Activated CD8-positive, alpha-beta T cell treated with anti-CD3 and anti-CD28 coated beads for 36 hours (primary cell): ENCODE results near the gene FAT1. TPM values are rescaled to one million over a fixed set of nuclear protein-coding genes. Genes with fewer than 3 reads are reported as not detected.

Experiments used
- ATAC-seq: fragments of 200-7000 bp; cut with Tn5 transposase; one replicate; pipeline ENCODE4 v1.10.0; 2021; ENCODE audit warnings: mild to moderate bottlenecking, moderate library complexity
- CTCF ChIA-PET: fragments of 350-600 bp; sonication (Branson Sonifier 250); formaldehyde crosslinking; loops from one replicate; lab custom pipeline; 2021; ENCODE audit warnings: antibody characterized with exemption; lab: Charles Lee
- POLR2A ChIA-PET: fragments of 350-600 bp; sonication (Branson Sonifier 250); formaldehyde crosslinking; loops from one replicate; lab custom pipeline; 2021; ENCODE audit warnings: antibody characterized with exemption; lab: Charles Lee
- DNase-seq: peaks from one replicate; pipeline ENCODE4 v3.0.0-alpha.2; 2020
- H3K27ac Mint-ChIP-seq: one replicate; pipeline ENCODE4 v1.8.0; 2021; ENCODE audit warnings: mild to moderate bottlenecking, mixed read lengths
- H3K27me3 Mint-ChIP-seq: one replicate; pipeline ENCODE4 v1.8.0; 2021; ENCODE audit warnings: mixed read lengths
- H3K36me3 Mint-ChIP-seq: one replicate; pipeline ENCODE4 v1.8.0; 2021; ENCODE audit warnings: low read depth, mixed read lengths
- H3K4me1 Mint-ChIP-seq: one replicate; pipeline ENCODE4 v1.8.0; 2021; ENCODE audit warnings: low read depth, mixed read lengths
- H3K4me3 Mint-ChIP-seq: one replicate; pipeline ENCODE4 v1.8.0; 2021; ENCODE audit warnings: mild to moderate bottlenecking, moderate library complexity, mixed read lengths
- H3K9me3 Mint-ChIP-seq: one replicate; pipeline ENCODE4 v1.8.0; 2021; ENCODE audit warnings: mixed read lengths
- CTCF ChIP-seq: fragments of 200-600 bp; IDR thresholded peaks from one replicate; pipeline ENCODE4 v1.8.0; 2022; ENCODE audit warnings: antibody characterized with exemption, mild to moderate bottlenecking
- intact Hi-C: fragments of 100-400 bp; cut with micrococcal nuclease; formaldehyde crosslinking; loops from one replicate; pipeline ENCODE4 v1.10.0; 2022
- total RNA-seq, 2 experiments: library from RNA; stranded (reverse); gene quantifications; one replicate each; pipeline ENCODE4 v1.2.3, GENCODE V29; 2021

The FAT1 gene
- total RNA-seq, 2 experiments from 2014 or later = not detected

- no peaks in the 10 kb centered on the region for H3K9me3 Mint-ChIP-seq
- H3K27me3 Mint-ChIP-seq = peaks cover 24% of the 10 kb centered on the region
- H3K36me3 Mint-ChIP-seq = no peaks in the 10 kb centered on the region
- H3K4me3 Mint-ChIP-seq = no peak overlapping the region
- ChIA-PET CTCF (interaction anchor here (0.9 kb wide), 1 partner anchor 34 kb away, joined by 3 read pairs; no protein-coding TSS in a partner anchor), POLR2A (no interaction called here)
- DNase-seq = no peak
- intact Hi-C loops = no loop called here
- ATAC-seq = no peak
- no peaks in the 10 kb centered on the region for H3K4me1 Mint-ChIP-seq
- no peak for TF ChIP-seq CTCF
- no peak overlapping the region for H3K27ac Mint-ChIP-seq
These were observed 169.9 kb downstream of the FAT1 start for GRCh38 chr4:186553717-186554116.

DNA sequence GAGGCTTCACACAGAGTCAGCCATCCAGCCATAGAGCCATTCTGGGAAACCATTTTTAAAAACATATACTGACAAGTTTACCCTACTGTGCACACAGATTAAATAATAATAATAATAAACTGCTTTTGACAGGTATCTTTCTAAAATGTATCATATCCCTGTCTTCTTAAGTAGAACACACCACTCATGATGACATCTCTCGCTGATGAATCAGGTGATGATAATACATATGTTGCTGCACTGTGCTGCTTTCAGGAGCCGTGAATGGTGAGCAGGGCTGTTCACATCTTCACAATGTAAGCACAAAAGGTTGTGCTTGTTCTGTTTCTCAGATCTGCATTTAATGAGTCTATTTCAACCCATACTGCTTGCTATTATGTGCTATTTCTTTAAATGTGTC lies 171.8 kb downstream of the FAT1 start:
- Mint-ChIP-seq H3K27me3 (peaks cover 24% of the 10 kb centered on the region), H3K27ac (no peak overlapping the region), H3K9me3 (peaks cover 3% of the 10 kb centered on the region), H3K4me1 (no peaks in the 10 kb centered on the region), H3K36me3 (no peaks in the 10 kb centered on the region), H3K4me3 (no peak overlapping the region)
- CTCF ChIA-PET = no interaction called here
- TF ChIP-seq CTCF = no peak
- ATAC-seq = no peak
- intact Hi-C loops = no loop called here
- POLR2A ChIA-PET = no interaction called here
- no peak for DNase-seq

- no peak for TF ChIP-seq CTCF
- Mint-ChIP-seq H3K4me3 (no peak overlapping the region), H3K27ac (no peak overlapping the region), H3K4me1 (no peaks in the 10 kb centered on the region), H3K9me3 (peaks cover 5% of the 10 kb centered on the region), H3K27me3 (no peaks in the 10 kb centered on the region), H3K36me3 (no peaks in the 10 kb centered on the region)
- no peak for ATAC-seq
- POLR2A ChIA-PET = no interaction called here
- no peak for DNase-seq
- intact Hi-C loops = no loop called here
- CTCF ChIA-PET = interaction anchor here (1.5 kb wide), 1 partner anchor 42 kb away, joined by 3 read pairs; no protein-coding TSS in a partner anchor
These were observed 178.2 kb downstream of the FAT1 start for GRCh38 chr4:186545436-186545835.

- Mint-ChIP-seq H3K4me3 (no peak overlapping the region), H3K27ac (no peak overlapping the region), H3K27me3 (no peaks in the 10 kb centered on the region), H3K9me3 (peaks cover 11% of the 10 kb centered on the region), H3K36me3 (no peaks in the 10 kb centered on the region), H3K4me1 (no peaks in the 10 kb centered on the region)
- ATAC-seq (no peak), DNase-seq (no peak)
- CTCF ChIA-PET = no interaction called here
- no peak for TF ChIP-seq CTCF
- POLR2A ChIA-PET = no interaction called here
- intact Hi-C loops = no loop called here
These were observed 180.4 kb downstream of the FAT1 start for GRCh38 chr4:186543206-186543605.

DNA sequence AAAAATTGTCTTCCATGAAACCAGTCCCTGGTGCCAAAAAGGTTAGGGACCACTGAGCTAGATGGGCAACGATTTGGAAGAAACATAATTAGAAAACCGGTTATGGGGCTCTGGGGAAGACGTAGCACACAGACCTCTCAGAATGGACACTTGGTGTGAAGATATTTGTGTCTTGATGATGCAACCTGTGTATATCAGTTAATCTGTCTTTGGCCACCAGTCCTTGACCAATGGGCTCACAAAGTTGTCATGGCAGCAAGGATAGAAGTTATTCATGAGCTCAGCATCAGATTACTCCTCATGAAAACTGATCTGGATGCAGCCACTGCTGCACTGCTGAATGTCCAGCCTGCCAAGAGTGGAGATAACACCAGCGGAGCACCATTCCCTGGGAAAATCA lies 181.9 kb downstream of the FAT1 start:
- intact Hi-C loops = no loop called here
- Mint-ChIP-seq H3K36me3 (no peaks in the 10 kb centered on the region), H3K27me3 (no peaks in the 10 kb centered on the region), H3K4me3 (no peak overlapping the region), H3K9me3 (peaks cover 8% of the 10 kb centered on the region), H3K4me1 (no peaks in the 10 kb centered on the region), H3K27ac (no peak overlapping the region)
- TF ChIP-seq CTCF = no peak
- POLR2A ChIA-PET = no interaction called here
- CTCF ChIA-PET = no interaction called here
- DNase-seq (no peak), ATAC-seq (no peak)
